Measurements from ENCODE around the gene SH2D3C. TPM values are rescaled to one million over a fixed set of nuclear protein-coding genes. Genes with fewer than 3 reads are reported as not detected.

SH2D3C gene
- total and polyA plus RNA-seq, 9 of the 15 experiments (the other 6 are each of a cell fraction or from before 2014, with no cell fraction given): 0.03 to 1.2 (median 0.22) TPM; not detected in 1

DNA sequence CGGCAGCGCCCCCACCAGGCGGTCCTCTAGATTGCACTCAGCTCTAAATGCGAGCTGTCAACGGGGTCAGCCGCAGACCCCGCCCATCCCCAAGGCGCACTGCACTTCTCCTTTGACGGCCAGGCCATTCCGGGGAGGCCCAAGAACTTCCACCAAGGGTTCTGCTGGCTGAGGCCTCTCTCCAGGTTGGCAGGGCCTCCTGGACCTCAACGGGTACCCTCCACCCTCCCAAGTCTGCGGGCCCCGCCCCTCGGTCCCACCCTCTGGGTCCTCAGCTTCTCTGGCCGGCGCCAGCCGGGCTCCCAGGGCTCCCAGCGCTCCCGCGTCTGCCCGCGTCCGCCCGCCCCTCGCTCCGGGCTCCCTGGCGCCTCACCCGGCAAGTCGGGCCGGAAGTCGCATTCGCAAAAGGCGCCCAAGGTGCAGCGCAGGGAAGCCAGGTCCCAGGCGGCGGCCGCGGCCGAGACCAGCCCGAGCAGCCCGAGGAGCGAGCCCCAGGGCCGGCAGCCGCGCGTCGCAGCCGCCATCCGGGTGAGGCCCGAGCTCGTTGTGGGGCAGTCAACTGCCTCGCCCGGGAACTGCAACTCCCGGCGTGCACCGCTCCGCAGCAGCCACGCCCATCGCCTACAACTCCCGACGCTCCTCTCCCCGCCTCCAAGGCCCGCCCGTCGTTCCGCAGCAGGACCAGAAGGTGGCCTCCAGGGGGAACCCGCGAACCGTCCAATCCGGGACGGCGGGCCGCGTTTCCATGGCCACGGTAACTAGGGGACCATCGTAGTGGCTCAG lies 43.5 kb downstream of the SH2D3C start, which contains the start of gene TOR2A (continued):
- TF ChIP-seq, protein P1, sequence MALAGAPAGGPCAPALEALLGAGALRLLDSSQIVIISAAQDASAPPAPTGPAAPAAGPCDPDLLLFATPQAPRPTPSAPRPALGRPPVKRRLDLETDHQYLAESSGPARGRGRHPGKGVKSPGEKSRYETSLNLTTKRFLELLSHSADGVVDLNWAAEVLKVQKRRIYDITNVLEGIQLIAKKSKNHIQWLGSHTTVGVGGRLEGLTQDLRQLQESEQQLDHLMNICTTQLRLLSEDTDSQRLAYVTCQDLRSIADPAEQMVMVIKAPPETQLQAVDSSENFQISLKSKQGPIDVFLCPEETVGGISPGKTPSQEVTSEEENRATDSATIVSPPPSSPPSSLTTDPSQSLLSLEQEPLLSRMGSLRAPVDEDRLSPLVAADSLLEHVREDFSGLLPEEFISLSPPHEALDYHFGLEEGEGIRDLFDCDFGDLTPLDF (CRISPR knock-in tag; IDR thresholded peaks at IDR 0.05): peak; percentile 65
- TF ChIP-seq JUN (IDR thresholded peaks at IDR 0.05; ENCODE audit: borderline replicate concordance, low read depth, low read length) (peak; percentile 9; the same call in 1 of the 2 replicates), JUN (CRISPR knock-in tag; IDR thresholded peaks at IDR 0.05; ENCODE audit: borderline replicate concordance) (peak; percentile 81; the same call in 1 of the 2 replicates), POLR2AphosphoS5 (IDR thresholded peaks at IDR 0.05; ENCODE audit: control insufficient read depth, insufficient read depth, low read depth, low read length) (peak; percentile 58; the same call in 1 of the 2 replicates), GABPA (tag; conservative IDR thresholded peaks at IDR 0.05; ENCODE audit: low read depth) (peak; percentile 93), HMG20A (CRISPR knock-in tag; conservative IDR thresholded peaks at IDR 0.05) (no peak), JUND (IDR thresholded peaks at IDR 0.05; ENCODE audit: borderline replicate concordance, low read depth, low read length) (peak; percentile 69), JUND (tag; IDR thresholded peaks at IDR 0.05; ENCODE audit: borderline replicate concordance, low read depth, low read length) (no peak; the same call in 2 of the 3 replicates), FIP1L1 (IDR thresholded peaks at IDR 0.05; ENCODE audit: low read depth, low read length, poor library complexity, severe bottlenecking) (no peak), BRCA1 (IDR thresholded peaks at IDR 0.05) (no peak), BRCA1 (CRISPR knock-in tag; IDR thresholded peaks at IDR 0.05) (peak; percentile 67; the same call in 1 of the 2 replicates), ETV5 (CRISPR knock-in tag; IDR thresholded peaks at IDR 0.05; ENCODE audit: low read depth) (peak; percentile 72; the same call in 1 of the 2 replicates), KAT8 (IDR thresholded peaks at IDR 0.05; ENCODE audit: low read depth) (no peak), ZNF274 (IDR thresholded peaks at IDR 0.05; ENCODE audit: borderline replicate concordance, low read depth, low read length) (no peak), GTF2E2 (tag; IDR thresholded peaks at IDR 0.05) (peak; percentile 87)
- TF ChIP-seq, protein P2, sequence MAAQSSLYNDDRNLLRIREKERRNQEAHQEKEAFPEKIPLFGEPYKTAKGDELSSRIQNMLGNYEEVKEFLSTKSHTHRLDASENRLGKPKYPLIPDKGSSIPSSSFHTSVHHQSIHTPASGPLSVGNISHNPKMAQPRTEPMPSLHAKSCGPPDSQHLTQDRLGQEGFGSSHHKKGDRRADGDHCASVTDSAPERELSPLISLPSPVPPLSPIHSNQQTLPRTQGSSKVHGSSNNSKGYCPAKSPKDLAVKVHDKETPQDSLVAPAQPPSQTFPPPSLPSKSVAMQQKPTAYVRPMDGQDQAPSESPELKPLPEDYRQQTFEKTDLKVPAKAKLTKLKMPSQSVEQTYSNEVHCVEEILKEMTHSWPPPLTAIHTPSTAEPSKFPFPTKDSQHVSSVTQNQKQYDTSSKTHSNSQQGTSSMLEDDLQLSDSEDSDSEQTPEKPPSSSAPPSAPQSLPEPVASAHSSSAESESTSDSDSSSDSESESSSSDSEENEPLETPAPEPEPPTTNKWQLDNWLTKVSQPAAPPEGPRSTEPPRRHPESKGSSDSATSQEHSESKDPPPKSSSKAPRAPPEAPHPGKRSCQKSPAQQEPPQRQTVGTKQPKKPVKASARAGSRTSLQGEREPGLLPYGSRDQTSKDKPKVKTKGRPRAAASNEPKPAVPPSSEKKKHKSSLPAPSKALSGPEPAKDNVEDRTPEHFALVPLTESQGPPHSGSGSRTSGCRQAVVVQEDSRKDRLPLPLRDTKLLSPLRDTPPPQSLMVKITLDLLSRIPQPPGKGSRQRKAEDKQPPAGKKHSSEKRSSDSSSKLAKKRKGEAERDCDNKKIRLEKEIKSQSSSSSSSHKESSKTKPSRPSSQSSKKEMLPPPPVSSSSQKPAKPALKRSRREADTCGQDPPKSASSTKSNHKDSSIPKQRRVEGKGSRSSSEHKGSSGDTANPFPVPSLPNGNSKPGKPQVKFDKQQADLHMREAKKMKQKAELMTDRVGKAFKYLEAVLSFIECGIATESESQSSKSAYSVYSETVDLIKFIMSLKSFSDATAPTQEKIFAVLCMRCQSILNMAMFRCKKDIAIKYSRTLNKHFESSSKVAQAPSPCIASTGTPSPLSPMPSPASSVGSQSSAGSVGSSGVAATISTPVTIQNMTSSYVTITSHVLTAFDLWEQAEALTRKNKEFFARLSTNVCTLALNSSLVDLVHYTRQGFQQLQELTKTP (IDR thresholded peaks at IDR 0.05; ENCODE audit: low read depth in 1 of 2, partially characterized antibody in 2 of 2): peak in 1 of 2 experiments; percentile 94
- TF ChIP-seq, protein P3, sequence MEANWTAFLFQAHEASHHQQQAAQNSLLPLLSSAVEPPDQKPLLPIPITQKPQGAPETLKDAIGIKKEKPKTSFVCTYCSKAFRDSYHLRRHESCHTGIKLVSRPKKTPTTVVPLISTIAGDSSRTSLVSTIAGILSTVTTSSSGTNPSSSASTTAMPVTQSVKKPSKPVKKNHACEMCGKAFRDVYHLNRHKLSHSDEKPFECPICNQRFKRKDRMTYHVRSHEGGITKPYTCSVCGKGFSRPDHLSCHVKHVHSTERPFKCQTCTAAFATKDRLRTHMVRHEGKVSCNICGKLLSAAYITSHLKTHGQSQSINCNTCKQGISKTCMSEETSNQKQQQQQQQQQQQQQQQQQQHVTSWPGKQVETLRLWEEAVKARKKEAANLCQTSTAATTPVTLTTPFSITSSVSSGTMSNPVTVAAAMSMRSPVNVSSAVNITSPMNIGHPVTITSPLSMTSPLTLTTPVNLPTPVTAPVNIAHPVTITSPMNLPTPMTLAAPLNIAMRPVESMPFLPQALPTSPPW (CRISPR knock-in tag; IDR thresholded peaks at IDR 0.05): peak; percentile 80
- TF ChIP-seq, protein P4, sequence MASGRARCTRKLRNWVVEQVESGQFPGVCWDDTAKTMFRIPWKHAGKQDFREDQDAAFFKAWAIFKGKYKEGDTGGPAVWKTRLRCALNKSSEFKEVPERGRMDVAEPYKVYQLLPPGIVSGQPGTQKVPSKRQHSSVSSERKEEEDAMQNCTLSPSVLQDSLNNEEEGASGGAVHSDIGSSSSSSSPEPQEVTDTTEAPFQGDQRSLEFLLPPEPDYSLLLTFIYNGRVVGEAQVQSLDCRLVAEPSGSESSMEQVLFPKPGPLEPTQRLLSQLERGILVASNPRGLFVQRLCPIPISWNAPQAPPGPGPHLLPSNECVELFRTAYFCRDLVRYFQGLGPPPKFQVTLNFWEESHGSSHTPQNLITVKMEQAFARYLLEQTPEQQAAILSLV (tag; IDR thresholded peaks at IDR 0.05): no peak

Data from K562 (cell line).